SK-N-SH treated with all-trans-retinoic acid at 6 μM for 48 hours (cell line): ENCODE measurements around the gene LRCH2.

Source experiments
- ATAC-seq: fragments of 200-7000 bp; cut with Tn5 transposase; 3 replicates; pipeline ENCODE4 v1.9.1; 2020; ENCODE audit warnings: mild to moderate bottlenecking, moderate library complexity
- ARNTL ChIP-seq: fragments of 450-650 bp; formaldehyde crosslinking; IDR thresholded peaks from 2 replicates; pipeline ENCODE4 v1.5.0; 2020; ENCODE audit warnings: low read depth, mild to moderate bottlenecking, moderate library complexity, borderline replicate concordance
- BACH2 ChIP-seq: fragments of 250-450 bp; sonication (Bioruptor Pico); IDR thresholded peaks from 2 replicates; pipeline ENCODE4 v1.9.0; 2021; ENCODE audit warnings: mild to moderate bottlenecking, borderline replicate concordance
- CREB5 ChIP-seq: fragments of 250-450 bp; sonication (Bioruptor Pico); IDR thresholded peaks from 2 replicates; pipeline ENCODE4 v1.5.1; 2020; ENCODE audit warnings: low read depth, mild to moderate bottlenecking, moderate library complexity
- CSDC2 ChIP-seq: fragments of 250-450 bp; sonication (Bioruptor Pico); IDR thresholded peaks from 2 replicates; pipeline ENCODE4 v1.5.0; 2020; ENCODE audit warnings: mild to moderate bottlenecking, moderate library complexity
- CSRNP3 ChIP-seq: fragments of 250-450 bp; sonication (Bioruptor Pico); IDR thresholded peaks from 2 replicates; pipeline ENCODE4 v1.5.1; 2021; ENCODE audit warnings: mild to moderate bottlenecking, moderate library complexity
- ESRRG ChIP-seq: fragments of 250-450 bp; sonication (Bioruptor Pico); IDR thresholded peaks from 2 replicates; pipeline ENCODE4 v1.6.1; 2021; ENCODE audit warnings: mild to moderate bottlenecking
- GLIS3 ChIP-seq: fragments of 250-450 bp; sonication (Bioruptor Pico); IDR thresholded peaks from 2 replicates; pipeline ENCODE4 v1.5.0; 2020; ENCODE audit warnings: mild to moderate bottlenecking, moderate library complexity
- ISL1 ChIP-seq: fragments of 250-450 bp; sonication (Bioruptor Pico); IDR thresholded peaks from 2 replicates; pipeline ENCODE4 v2.1.2; 2022; ENCODE audit warnings: mild to moderate bottlenecking, moderate library complexity
- OSR1 ChIP-seq: fragments of 250-450 bp; sonication (Bioruptor Pico); IDR thresholded peaks from 2 replicates; pipeline ENCODE4 v1.8.0; 2022; ENCODE audit warnings: moderate library complexity, mild to moderate bottlenecking, inconsistent platforms
- PATZ1 ChIP-seq: fragments of 250-450 bp; sonication (Bioruptor Pico); IDR thresholded peaks from 2 replicates; pipeline ENCODE4 v1.8.0; 2020; ENCODE audit warnings: mild to moderate bottlenecking, moderate library complexity, borderline replicate concordance
- POU6F1 ChIP-seq: fragments of 250-450 bp; sonication (Bioruptor Pico); IDR thresholded peaks from 2 replicates; pipeline ENCODE4 v1.8.0; 2021; ENCODE audit warnings: low read depth, mild to moderate bottlenecking, moderate library complexity, borderline replicate concordance
- SNAI2 ChIP-seq: fragments of 250-450 bp; sonication (Bioruptor Pico); IDR thresholded peaks from 2 replicates; pipeline ENCODE4 v1.5.0; 2020; ENCODE audit warnings: mild to moderate bottlenecking, moderate library complexity
- TCF4 ChIP-seq: fragments of 250-450 bp; sonication (Bioruptor Pico); IDR thresholded peaks from 2 replicates; pipeline ENCODE4 v1.8.0; 2021; ENCODE audit warnings: mild to moderate bottlenecking, moderate library complexity, borderline replicate concordance
- TOX ChIP-seq: fragments of 250-450 bp; sonication (Bioruptor Pico); IDR thresholded peaks from 2 replicates; pipeline ENCODE4 v1.8.0; 2021; ENCODE audit warnings: mild to moderate bottlenecking, moderate library complexity, borderline replicate concordance
- TSHZ2 ChIP-seq: fragments of 250-450 bp; sonication (Bioruptor Pico); IDR thresholded peaks from 2 replicates; pipeline ENCODE4 v1.5.0; 2020; ENCODE audit warnings: mild to moderate bottlenecking, moderate library complexity
- ZC3H10 ChIP-seq: fragments of 250-450 bp; sonication (Bioruptor Pico); IDR thresholded peaks from 2 replicates; pipeline ENCODE4 v1.5.1; 2021; ENCODE audit warnings: mild to moderate bottlenecking, moderate library complexity
- ZFP3 ChIP-seq: fragments of 250-450 bp; sonication (Bioruptor Pico); IDR thresholded peaks from 2 replicates; pipeline ENCODE4 v1.5.0; 2020; ENCODE audit warnings: mild to moderate bottlenecking, moderate library complexity
- ZFP30 ChIP-seq: fragments of 450-650 bp; formaldehyde crosslinking; IDR thresholded peaks from 2 replicates; pipeline ENCODE4 v1.5.0; 2022; ENCODE audit warnings: mild to moderate bottlenecking, moderate library complexity
- ZNF565 ChIP-seq: fragments of 450-650 bp; formaldehyde crosslinking; conservative IDR thresholded peaks from 2 replicates; pipeline ENCODE4 v1.5.0; 2020; ENCODE audit warnings: low read depth, mild to moderate bottlenecking, moderate library complexity
- ZNF70 ChIP-seq: fragments of 450-650 bp; formaldehyde crosslinking; IDR thresholded peaks from 2 replicates; pipeline ENCODE4 v1.5.0; 2020; ENCODE audit warnings: mild to moderate bottlenecking, moderate library complexity
- ZNF8 ChIP-seq: fragments of 450-650 bp; formaldehyde crosslinking; IDR thresholded peaks from 2 replicates; pipeline ENCODE4 v1.5.0; 2020; ENCODE audit warnings: mild to moderate bottlenecking, moderate library complexity

LRCH2 gene

GRCh38 chrX:115098897-115099296 is 135.0 kb downstream of the LRCH2 start:
- ATAC-seq, result no peak

GRCh38 chrX:115093191-115093590 is 140.7 kb downstream of the LRCH2 start:
- ATAC-seq, result no peak
- TF ChIP-seq TCF4 (CRISPR knock-in tag), result no peak
- TF ChIP-seq, all 23 proteins: peak for 0

More at GRCh38 chrX:115098897-115099296, 135.0 kb downstream of the LRCH2 start:
- no peak for TF ChIP-seq ZNF565 (CRISPR knock-in tag)
- no peak for TF ChIP-seq OSR1 (CRISPR knock-in tag)
- TF ChIP-seq POU6F1 (CRISPR knock-in tag), result no peak
- TF ChIP-seq ARNTL, result no peak
- no peak for TF ChIP-seq ZNF70 (CRISPR knock-in tag)
- TF ChIP-seq ISL1 (CRISPR knock-in tag), result no peak
- TF ChIP-seq ZNF8 (CRISPR knock-in tag), result no peak
- no peak for TF ChIP-seq ZFP30 (CRISPR knock-in tag)
- no peak for TF ChIP-seq CREB5 (CRISPR knock-in tag)
- TF ChIP-seq ZFP3 (CRISPR knock-in tag), result no peak
- TF ChIP-seq, all 23 proteins: peak for 0

- TF ChIP-seq ESRRG, result no peak
- no peak for TF ChIP-seq TOX (CRISPR knock-in tag)
- no peak for TF ChIP-seq POU6F1 (CRISPR knock-in tag)
- no peak for TF ChIP-seq ARNTL
- TF ChIP-seq TCF4 (CRISPR knock-in tag), result no peak
- no peak for TF ChIP-seq PATZ1
- TF ChIP-seq ZC3H10 (CRISPR knock-in tag), result no peak
- no peak for TF ChIP-seq ZNF70 (CRISPR knock-in tag)
- TF ChIP-seq CSDC2 (CRISPR knock-in tag), result no peak
- TF ChIP-seq ZNF565 (CRISPR knock-in tag), result no peak
- no peak for TF ChIP-seq BACH2 (CRISPR knock-in tag)
- TF ChIP-seq ZFP3 (CRISPR knock-in tag), result no peak
- no peak for TF ChIP-seq OSR1 (CRISPR knock-in tag)
- TF ChIP-seq ZFP30 (CRISPR knock-in tag), result no peak
- TF ChIP-seq SNAI2 (CRISPR knock-in tag), result no peak
- TF ChIP-seq GLIS3 (CRISPR knock-in tag), result no peak
- no peak for TF ChIP-seq TSHZ2 (CRISPR knock-in tag)
- no peak for TF ChIP-seq ZNF8 (CRISPR knock-in tag)
- TF ChIP-seq CREB5 (CRISPR knock-in tag), result no peak
- TF ChIP-seq CSRNP3 (CRISPR knock-in tag), result no peak
- ATAC-seq, result no peak
These were observed 144.5 kb downstream of the LRCH2 start for GRCh38 chrX:115089419-115089818.
